H1 (cell line): Measurements from ENCODE around the gene SDC4. TPM values are rescaled to one million over a fixed set of nuclear protein-coding genes. Genes with fewer than 3 reads are reported as not detected.
A peak's percentile ranks its signal among the peaks of the same experiment; 100 is the strongest.

ENCODE experiments used
- CTCF ChIA-PET: fragments of 300-600 bp; sonication (Branson Sonifier 250); formaldehyde crosslinking; loops from one replicate; lab custom pipeline; 2021; ENCODE audit not compliant: partially characterized antibody; lab: Charles Lee
- POLR2A ChIA-PET: fragments of 300-600 bp; sonication (Branson Sonifier 250); formaldehyde crosslinking; loops from one replicate; lab custom pipeline; 2021; ENCODE audit warnings: inconsistent platforms; ENCODE audit not compliant: partially characterized antibody; lab: Charles Lee
- DNase-seq, 2 experiments: peaks; one replicate each; pipeline versions ENCODE4 v3.0.0 to v3.0.0-alpha.2; 2010 to 2022; ENCODE audit warnings: low spot score in 2 of 2, low read depth in 1 of 2, mixed read lengths in 1 of 2
- FAIRE-seq: peaks from 2 replicates; lab custom pipeline; 2011; peaks lifted over from hg19 to GRCh38; lab: Jason Lieb, UNC
- H2AFZ ChIP-seq: 2 replicates; pipeline ENCODE4 v1.8.1; 2012; ENCODE audit warnings: low read length, inconsistent platforms
- H2AK5ac ChIP-seq: 2 replicates; pipeline ENCODE4 v1.6.1; 2013; ENCODE audit warnings: low read depth, low read length
- H2BK120ac ChIP-seq: replicated peaks from 2 replicates; pipeline ENCODE3; 2013; ENCODE audit warnings: low read depth, low read length, inconsistent platforms
- H2BK12ac ChIP-seq: 2 replicates; pipeline ENCODE4 v1.6.1; 2013; ENCODE audit warnings: low read depth, low read length
- H2BK15ac ChIP-seq: 2 replicates; pipeline ENCODE4 v1.6.1; 2013; ENCODE audit warnings: low read length
- H2BK20ac ChIP-seq: 2 replicates; pipeline ENCODE4 v1.6.1; 2013; ENCODE audit warnings: low read length
- H2BK5ac ChIP-seq: 2 replicates; pipeline ENCODE4 v1.6.1; 2013; ENCODE audit warnings: low read depth, low read length
- H3K14ac ChIP-seq: 2 replicates; pipeline ENCODE4 v1.6.1; 2013; ENCODE audit warnings: inconsistent platforms; ENCODE audit not compliant: insufficient read length
- H3K18ac ChIP-seq: 2 replicates; pipeline ENCODE4 v1.6.1; 2013; ENCODE audit warnings: low read length; ENCODE audit errors: extremely low read depth
- H3K23ac ChIP-seq: 2 replicates; pipeline ENCODE4 v1.6.1; 2013; ENCODE audit warnings: inconsistent platforms; ENCODE audit not compliant: insufficient read length
- H3K23me2 ChIP-seq: 2 replicates; pipeline ENCODE4 v1.6.1; 2013; ENCODE audit warnings: low read depth, low read length
- H3K27ac ChIP-seq: 2 replicates; pipeline ENCODE4 v1.6.1; 2011; ENCODE audit warnings: low read depth, low read length, inconsistent platforms
- H3K27me3 ChIP-seq, 4 experiments: replicated peaks in 1 of 4; 1 replicate in 1 of 4; 2 replicates in 3 of 4; pipeline versions ENCODE4 v1.6.1 to v1.8.1; 2011 to 2013; ENCODE audit warnings: low read length in 3 of 4, mild to moderate bottlenecking in 3 of 4, inconsistent platforms in 2 of 4, mixed read lengths in 2 of 4, moderate library complexity in 1 of 4; ENCODE audit not compliant: control insufficient read depth in 3 of 4, insufficient read depth in 3 of 4; ENCODE audit errors: extremely low read depth in 1 of 4
- H3K36me3 ChIP-seq, 4 experiments: 2 replicates each; pipeline versions ENCODE4 v1.6.1 to v1.8.1; 2011 to 2013; ENCODE audit warnings: mild to moderate bottlenecking in 4 of 4, low read length in 3 of 4, moderate library complexity in 2 of 4, control low read depth in 1 of 4, inconsistent platforms in 1 of 4; ENCODE audit not compliant: insufficient read depth in 4 of 4, control insufficient read depth in 2 of 4
- H3K4ac ChIP-seq: replicated peaks from 2 replicates; pipeline ENCODE3; 2013; ENCODE audit warnings: low read length, low read depth, mixed read lengths, inconsistent platforms; ENCODE audit not compliant: insufficient read length
- H3K4me1 ChIP-seq, 4 experiments: replicated peaks in 1 of 4; 1 replicate in 1 of 4; 2 replicates in 3 of 4; pipeline versions ENCODE4 v1.6.1 to v1.8.1; 2011 to 2013; ENCODE audit warnings: low read length in 3 of 4, inconsistent platforms in 2 of 4, mixed read lengths in 1 of 4; ENCODE audit not compliant: insufficient read depth in 4 of 4, control insufficient read depth in 3 of 4
- H3K4me2 ChIP-seq, 2 experiments: 2 replicates each; pipeline versions ENCODE4 v1.6.1 to v1.8.1; 2011 to 2013; ENCODE audit warnings: low read depth in 2 of 2, low read length in 2 of 2, control low read depth in 1 of 2, inconsistent platforms in 1 of 2, mild to moderate bottlenecking in 1 of 2; ENCODE audit not compliant: insufficient read depth in 1 of 2
- H3K4me3 ChIP-seq, 4 experiments: fragments of 200-600, 300-600 bp in 1 of 4; sonication (generic), shearing (Covaris generic), sonication (Bioruptor Twin) in 1 of 4; 2 replicates each; pipeline versions ENCODE4 v1.5.1 to v1.8.1; 2011 to 2016; ENCODE audit warnings: low read length in 4 of 4, low read depth in 3 of 4, control low read depth in 2 of 4, inconsistent platforms in 2 of 4, mild to moderate bottlenecking in 2 of 4, mixed read lengths in 1 of 4, moderate library complexity in 1 of 4; ENCODE audit not compliant: insufficient read depth in 2 of 4; ENCODE audit errors: extremely low read depth in 1 of 4
- H3K56ac ChIP-seq: replicated peaks from 2 replicates; pipeline ENCODE3; 2013; ENCODE audit warnings: low read depth, mild to moderate bottlenecking, mixed read lengths, low read length, inconsistent platforms; ENCODE audit not compliant: insufficient read length
- H3K79me1 ChIP-seq: 2 replicates; pipeline ENCODE4 v1.6.1; 2013; ENCODE audit warnings: low read depth, low read length, control low read depth
- H3K79me2 ChIP-seq, 2 experiments: 2 replicates each; pipeline versions ENCODE4 v1.6.1 to v1.8.1; 2012 to 2013; ENCODE audit warnings: low read length in 2 of 2, mild to moderate bottlenecking in 2 of 2, inconsistent platforms in 1 of 2; ENCODE audit not compliant: insufficient read depth in 2 of 2, control insufficient read depth in 1 of 2
- H3K9ac ChIP-seq, 4 experiments: replicated peaks in 1 of 4; 1 replicate in 1 of 4; 2 replicates in 3 of 4; pipeline versions ENCODE4 v1.6.1 to v1.8.1; 2011 to 2013; ENCODE audit warnings: low read depth in 3 of 4, low read length in 3 of 4, control low read depth in 2 of 4, mild to moderate bottlenecking in 2 of 4, moderate library complexity in 2 of 4, inconsistent platforms in 1 of 4; ENCODE audit errors: extremely low read depth in 1 of 4
- H3K9me3 ChIP-seq, 2 experiments: 2 replicates each; pipeline versions ENCODE4 v1.6.1 to v1.8.1; 2012 to 2013; ENCODE audit warnings: mild to moderate bottlenecking in 2 of 2, moderate library complexity in 2 of 2, control low read depth in 1 of 2, inconsistent platforms in 1 of 2, low read depth in 1 of 2, low read length in 1 of 2, mixed read lengths in 1 of 2; ENCODE audit not compliant: insufficient read depth in 2 of 2
- H4K20me1 ChIP-seq, 2 experiments: replicated peaks in 1 of 2; 2 replicates each; pipeline versions ENCODE3 to v1.8.1; 2011 to 2013; ENCODE audit warnings: inconsistent platforms in 2 of 2, low read length in 2 of 2, mild to moderate bottlenecking in 1 of 2; ENCODE audit not compliant: insufficient read depth in 2 of 2, control insufficient read depth in 1 of 2
- H4K5ac ChIP-seq: 2 replicates; pipeline ENCODE4 v1.6.1; 2013; ENCODE audit warnings: low read length, low read depth, mixed read lengths, inconsistent platforms; ENCODE audit not compliant: insufficient read length
- H4K8ac ChIP-seq: 2 replicates; pipeline ENCODE4 v1.8.0; 2013; ENCODE audit warnings: mild to moderate bottlenecking, moderate library complexity, low read length, inconsistent platforms; ENCODE audit not compliant: insufficient read depth; ENCODE audit errors: extremely low read depth
- H4K91ac ChIP-seq: replicated peaks from 2 replicates; pipeline ENCODE3; 2013; ENCODE audit warnings: low read length, mixed read lengths, inconsistent platforms; ENCODE audit not compliant: insufficient read length
- BACH1 ChIP-seq: IDR thresholded peaks from 2 replicates; pipeline ENCODE4 v1.6.1; 2012; ENCODE audit warnings: low read length, improper control_type of control experiment
- CHD1 ChIP-seq: IDR thresholded peaks from 2 replicates; pipeline ENCODE4 v1.6.1; 2012; ENCODE audit warnings: low read depth, low read length, improper control_type of control experiment
- HDAC2 ChIP-seq, 2 experiments: fragments of 300-600 bp in 1 of 2; sonication (generic) in 1 of 2; IDR thresholded peaks; 2 replicates each; pipeline ENCODE4 v1.6.1; 2011 to 2012; ENCODE audit warnings: low read depth in 2 of 2, low read length in 2 of 2, mild to moderate bottlenecking in 2 of 2, moderate library complexity in 2 of 2, borderline replicate concordance in 1 of 2, inconsistent platforms in 1 of 2
- KDM1A ChIP-seq: fragments of 200-600, 300-600 bp; sonication (generic); IDR thresholded peaks from 2 replicates; pipeline ENCODE4 v1.7.1; 2016; ENCODE audit warnings: mild to moderate bottlenecking, low read length, borderline replicate concordance
- WGBS, 2 experiments: shearing (Covaris generic) in 1 of 2; methylation state at CpG; one replicate each; pipeline versions ENCODE4 v1.1.6 to v1.1.7; 2013 to 2015; ENCODE audit warnings: low lambda C conversion rate in 2 of 2, mixed read lengths in 2 of 2, inconsistent platforms in 1 of 2, low coverage in 1 of 2, missing lambda C conversion rate in 1 of 2; ENCODE audit not compliant: insufficient replicate concordance in 2 of 2, insufficient coverage in 1 of 2, insufficient read length in 1 of 2; ENCODE audit errors: extremely low coverage in 1 of 2, missing lambda C conversion rate in 1 of 2; 5-methylcytosine and 5-hydroxymethylcytosine counted together
- polyA plus RNA-seq, 7 experiments: library from polyadenylated mRNA; depleted of rRNA in 3 of 7; stranded (reverse) in 5 of 7; unstranded in 2 of 7; fragments of >200 nt in 5 of 7; fragments of 200-250 nt in 2 of 7; gene quantifications; 1 replicate in 5 of 7; 2 replicates in 1 of 7; 4 replicates in 1 of 7; pipeline versions ENCODE4 v1.2.1 to v1.2.3, GENCODE V29; 2011 to 2013; ENCODE audit warnings: missing spikeins in 2 of 7, mixed read lengths in 2 of 7
- total RNA-seq: library from RNA; stranded (reverse); fragmentation: NEBNext Ultra II Directional; extraction: Animal tissue kit (Norgen Biotek cat#: 25700); gene quantifications from 2 replicates; pipeline ENCODE4 v1.2.1, GENCODE V29; 2021
- TF ChIP-seq, protein P1 (sequence below): IDR thresholded peaks from 2 replicates; pipeline ENCODE4 v1.6.1; 2012; ENCODE audit warnings: low read length, inconsistent platforms

Gene SDC4
- total and polyA plus RNA-seq, 2 of the 8 experiments (the other 6 are each of a cell fraction or from before 2014, with no cell fraction given): 34.6 to 60.2 TPM

DNA sequence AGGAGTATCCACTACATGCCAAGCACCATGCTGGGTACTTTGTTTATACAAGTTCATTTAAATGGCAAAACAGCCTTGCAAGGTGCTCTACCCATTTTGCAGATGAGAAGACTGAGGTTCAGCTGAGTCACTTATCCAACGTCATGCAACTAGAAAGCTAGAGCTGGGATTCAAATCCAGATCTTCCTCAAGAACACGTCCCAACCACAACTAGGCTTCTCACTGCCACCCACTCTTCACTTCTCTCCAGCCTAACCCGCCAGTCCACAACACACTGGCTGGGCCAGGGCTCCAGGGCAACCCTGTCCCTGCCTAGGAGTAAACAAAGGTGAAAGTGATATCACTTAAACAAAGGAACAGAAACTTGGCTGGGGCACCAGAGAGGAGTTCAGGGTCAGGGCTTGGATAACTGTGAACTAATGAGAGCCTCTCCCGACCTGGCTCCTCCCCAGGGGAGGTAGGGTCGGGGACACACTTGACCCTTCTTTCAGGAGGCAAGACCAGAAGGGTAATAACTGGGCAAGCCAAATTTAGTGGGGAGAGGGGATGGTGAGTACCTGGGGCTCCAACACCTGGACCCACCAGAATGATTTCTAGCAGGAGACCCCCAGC lies 7.9 kb downstream of the SDC4 start:
- Histone ChIP-seq H4K91ac (peak overlapping the region; percentile 45), H2BK20ac (peak overlapping the region; percentile 64; the same call in 1 of the 2 replicates), H3K9ac (no peak overlapping the region; a peak in 2 of 7 replicates), H3K4me3 (peak overlapping the region in 2 of 4 experiments; percentile 12 to 51; a peak in 2 of 8 replicates), H3K27me3 (no peaks in the 10 kb centered on the region), H2BK120ac (peak overlapping the region; percentile 44), H3K79me2 (peaks cover 0 to 89% of the 10 kb centered on the region in 2 experiments; a peak in 3 of 4 replicates), H4K5ac (peak overlapping the region; percentile 31), H3K18ac (peak overlapping the region; percentile 75; the same call in 1 of the 2 replicates), H2BK5ac (peak overlapping the region; percentile 30; the same call in 1 of the 2 replicates), H3K36me3 (peaks cover 0 to 6% (median 0%) of the 10 kb centered on the region in 4 experiments; a peak in 3 of 8 replicates), H3K4ac (no peak overlapping the region), H3K27ac (peak overlapping the region; percentile 45; the same call in 1 of the 2 replicates), H2AFZ (no peak overlapping the region), H2BK15ac (peak overlapping the region; percentile 63), H3K56ac (no peak overlapping the region), H3K9me3 (no peaks in the 10 kb centered on the region), H3K4me2 (peak overlapping the region; percentile 68 to 84), H2BK12ac (peak overlapping the region; percentile 43; the same call in 1 of the 2 replicates), H3K14ac (no peak overlapping the region), H3K23me2 (no peaks in the 10 kb centered on the region), H3K4me1 (peaks cover 33 to 69% (median 48%) of the 10 kb centered on the region in 4 experiments), H3K79me1 (peaks cover 27% of the 10 kb centered on the region), H4K8ac (no peak overlapping the region), H3K23ac (no peak overlapping the region), H2AK5ac (peak overlapping the region; percentile 67), H4K20me1 (peaks cover 0 to 2% of the 10 kb centered on the region in 2 experiments)
- FAIRE-seq: no peak
- DNase-seq: no peak
- ChIA-PET CTCF (interaction anchor here (0.8 to 4.6 kb wide), 9 partner anchors 8 to 110 kb away, joined by 3 to 24 read pairs (median 4); partner anchors contain the start of genes DBNDD2 and SYS1), POLR2A (interaction anchor here (1.2 to 2.3 kb wide), 5 partner anchors 15 to 60 kb away, joined by 3 to 18 read pairs (median 7); partner anchors contain the start of gene SYS1)
- TF ChIP-seq CHD1 (no peak), HDAC2 (IDR thresholded peaks at IDR 0.05; ENCODE audit: borderline replicate concordance in 1 of 2, low read depth in 2 of 2, low read length in 2 of 2) (peak in 1 of 2 experiments; percentile 57; a peak in 1 of 4 replicates), KDM1A (peak; percentile 97), BACH1 (peak; percentile 53)
- TF ChIP-seq, protein P1, sequence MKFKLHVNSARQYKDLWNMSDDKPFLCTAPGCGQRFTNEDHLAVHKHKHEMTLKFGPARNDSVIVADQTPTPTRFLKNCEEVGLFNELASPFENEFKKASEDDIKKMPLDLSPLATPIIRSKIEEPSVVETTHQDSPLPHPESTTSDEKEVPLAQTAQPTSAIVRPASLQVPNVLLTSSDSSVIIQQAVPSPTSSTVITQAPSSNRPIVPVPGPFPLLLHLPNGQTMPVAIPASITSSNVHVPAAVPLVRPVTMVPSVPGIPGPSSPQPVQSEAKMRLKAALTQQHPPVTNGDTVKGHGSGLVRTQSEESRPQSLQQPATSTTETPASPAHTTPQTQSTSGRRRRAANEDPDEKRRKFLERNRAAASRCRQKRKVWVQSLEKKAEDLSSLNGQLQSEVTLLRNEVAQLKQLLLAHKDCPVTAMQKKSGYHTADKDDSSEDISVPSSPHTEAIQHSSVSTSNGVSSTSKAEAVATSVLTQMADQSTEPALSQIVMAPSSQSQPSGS: 0 out of 2 replicates have a peak, but pooled peaks have one; percentile 1
- WGBS, 2 experiments: 93% methylated on average over 5 of the region's 5 CpGs; no CpG with 5 or more reads in 1 of the 2 experiments
